HEK293T (cell line): ENCODE data around the gene SPSB1.
"Not testable (repeated sequence)": the region's sequence is repeated elsewhere in the genome, so short reads cannot be mapped to it uniquely, and the experiment has no call there.

ENCODE experiments used
- CTCF ChIA-PET: fragments of 350-600 bp; formaldehyde crosslinking; extraction: SDS; loops from one replicate; lab custom pipeline; 2021; ENCODE audit warnings: antibody characterized with exemption, inconsistent platforms; lab: Yijun Ruan, JAX
- POLR2A ChIA-PET: fragments of 350-600 bp; formaldehyde crosslinking; extraction: SDS; loops from one replicate; lab custom pipeline; 2020; ENCODE audit warnings: antibody characterized with exemption, inconsistent platforms; lab: Yijun Ruan, JAX
- DNase-seq: peaks from one replicate; pipeline ENCODE4 v3.0.0; 2012; ENCODE audit warnings: mixed read lengths; ENCODE audit errors: extremely low spot score
- ARNT ChIP-seq: fragments of 450-650 bp; IDR thresholded peaks from 2 replicates; pipeline ENCODE4 v1.6.1; 2017; ENCODE audit warnings: mild to moderate bottlenecking
- BHLHE40 ChIP-seq: fragments of 450-650 bp; IDR thresholded peaks from 2 replicates; pipeline ENCODE4 v1.6.1; 2016; ENCODE audit warnings: mild to moderate bottlenecking, moderate library complexity, borderline replicate concordance
- CTBP1 ChIP-seq: fragments of 450-650 bp; IDR thresholded peaks from 2 replicates; pipeline ENCODE4 v1.6.1; 2016; ENCODE audit warnings: borderline replicate concordance
- ELF4 ChIP-seq: fragments of 450-650 bp; IDR thresholded peaks from 2 replicates; pipeline ENCODE4 v1.6.1; 2017; ENCODE audit warnings: antibody characterized with exemption
- FOXA1 ChIP-seq: fragments of 450-650 bp; IDR thresholded peaks from 2 replicates; pipeline ENCODE4 v1.6.1; 2016; ENCODE audit warnings: mild to moderate bottlenecking
- FOXK2 ChIP-seq: fragments of 450-650 bp; IDR thresholded peaks from 2 replicates; pipeline ENCODE4 v1.6.1; 2016; ENCODE audit warnings: mild to moderate bottlenecking
- FOXM1 ChIP-seq: fragments of 450-650 bp; IDR thresholded peaks from 2 replicates; pipeline ENCODE4 v1.6.1; 2017; ENCODE audit warnings: mild to moderate bottlenecking, borderline replicate concordance
- HDGF ChIP-seq: fragments of 450-650 bp; IDR thresholded peaks from 2 replicates; pipeline ENCODE4 v1.6.1; 2017; ENCODE audit warnings: antibody characterized with exemption, borderline replicate concordance
- L3MBTL2 ChIP-seq: fragments of 450-650 bp; conservative IDR thresholded peaks from 2 replicates; pipeline ENCODE4 v1.6.1; 2016; ENCODE audit warnings: mild to moderate bottlenecking
- LEF1 ChIP-seq: fragments of 450-650 bp; IDR thresholded peaks from 2 replicates; pipeline ENCODE4 v1.6.1; 2017; ENCODE audit warnings: mild to moderate bottlenecking, borderline replicate concordance
- NFRKB ChIP-seq: fragments of 450-650 bp; IDR thresholded peaks from 2 replicates; pipeline ENCODE4 v1.6.1; 2016; ENCODE audit warnings: mild to moderate bottlenecking, moderate library complexity
- SP1 ChIP-seq: fragments of 450-650 bp; IDR thresholded peaks from 2 replicates; pipeline ENCODE4 v1.6.1; 2017
- SUZ12 ChIP-seq: fragments of 450-650 bp; IDR thresholded peaks from 2 replicates; pipeline ENCODE4 v1.6.1; 2016; ENCODE audit warnings: mild to moderate bottlenecking
- TARDBP ChIP-seq: fragments of 450-650 bp; IDR thresholded peaks from 2 replicates; pipeline ENCODE4 v1.6.1; 2016
- ZNF384 ChIP-seq: fragments of 450-650 bp; IDR thresholded peaks from 2 replicates; pipeline ENCODE4 v1.6.1; 2016
- TF ChIP-seq, protein P1 (sequence below): fragments of 450-650 bp; IDR thresholded peaks from 2 replicates; pipeline ENCODE4 v1.6.1; 2016

The SPSB1 gene

DNA sequence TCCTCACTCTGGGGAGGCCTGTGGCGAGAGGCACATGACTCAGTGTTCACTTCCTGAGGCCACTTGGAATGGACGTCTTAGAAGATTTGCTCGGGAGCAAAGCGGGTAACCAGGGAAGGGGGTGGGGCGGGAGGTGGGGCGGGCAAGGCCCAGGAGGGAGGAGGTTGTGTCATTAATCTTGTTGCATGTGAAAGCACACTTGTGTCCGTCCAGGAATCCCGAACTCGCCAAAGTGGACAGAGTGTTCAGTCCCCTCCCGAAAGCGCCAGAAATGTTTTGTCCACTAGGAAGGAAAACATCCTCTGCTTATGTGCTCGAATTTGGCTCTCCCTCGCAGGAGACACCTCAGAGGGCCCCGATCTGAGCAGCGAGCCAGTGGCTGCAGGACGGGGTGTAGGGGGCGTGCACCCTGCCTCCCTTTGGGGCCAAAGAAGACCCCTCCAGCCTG is 84.2 kb downstream of the SPSB1 start:
- ChIA-PET POLR2A (no interaction called here), CTCF (no interaction called here)
- TF ChIP-seq FOXA1 (no peak), LEF1 (no peak)
- DNase-seq, result no peak

DNA sequence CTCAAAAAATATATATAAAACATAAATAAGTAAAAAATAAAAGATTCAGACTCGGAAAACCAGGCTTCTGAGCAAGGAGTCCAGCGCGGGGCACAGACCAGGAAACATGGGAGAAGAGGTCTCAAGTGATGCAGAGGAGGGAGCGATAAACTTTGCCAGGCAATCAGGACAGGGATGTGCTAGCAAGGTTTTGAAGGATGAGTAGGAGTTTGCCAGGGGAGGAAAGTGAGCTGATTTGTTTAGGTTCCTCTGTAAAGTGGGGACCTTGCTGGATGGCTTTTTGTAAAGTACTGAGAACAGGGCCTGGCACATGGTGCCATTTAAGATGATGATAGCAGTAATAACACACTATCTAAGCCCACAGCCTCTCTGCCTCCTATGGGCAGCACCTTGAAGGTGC is 86.1 kb downstream of the SPSB1 start:
- no peak for DNase-seq
- ChIA-PET CTCF (interaction anchor here (1.6 kb wide), 1 partner anchor 10 kb away, joined by 5 read pairs; no protein-coding TSS in a partner anchor), POLR2A (no interaction called here)
- TF ChIP-seq LEF1 (no peak), ARNT (no peak), ZNF384 (no peak), NFRKB (no peak), FOXM1 (no peak), SUZ12 (no peak), TARDBP (no peak), FOXA1 (no peak), ELF4 (no peak), SP1 (no peak), BHLHE40 (no peak), L3MBTL2 (no peak), HDGF (no peak), CTBP1 (no peak), FOXK2 (no peak)
- TF ChIP-seq, protein P1, sequence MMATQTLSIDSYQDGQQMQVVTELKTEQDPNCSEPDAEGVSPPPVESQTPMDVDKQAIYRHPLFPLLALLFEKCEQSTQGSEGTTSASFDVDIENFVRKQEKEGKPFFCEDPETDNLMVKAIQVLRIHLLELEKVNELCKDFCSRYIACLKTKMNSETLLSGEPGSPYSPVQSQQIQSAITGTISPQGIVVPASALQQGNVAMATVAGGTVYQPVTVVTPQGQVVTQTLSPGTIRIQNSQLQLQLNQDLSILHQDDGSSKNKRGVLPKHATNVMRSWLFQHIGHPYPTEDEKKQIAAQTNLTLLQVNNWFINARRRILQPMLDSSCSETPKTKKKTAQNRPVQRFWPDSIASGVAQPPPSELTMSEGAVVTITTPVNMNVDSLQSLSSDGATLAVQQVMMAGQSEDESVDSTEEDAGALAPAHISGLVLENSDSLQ, result no peak

DNA sequence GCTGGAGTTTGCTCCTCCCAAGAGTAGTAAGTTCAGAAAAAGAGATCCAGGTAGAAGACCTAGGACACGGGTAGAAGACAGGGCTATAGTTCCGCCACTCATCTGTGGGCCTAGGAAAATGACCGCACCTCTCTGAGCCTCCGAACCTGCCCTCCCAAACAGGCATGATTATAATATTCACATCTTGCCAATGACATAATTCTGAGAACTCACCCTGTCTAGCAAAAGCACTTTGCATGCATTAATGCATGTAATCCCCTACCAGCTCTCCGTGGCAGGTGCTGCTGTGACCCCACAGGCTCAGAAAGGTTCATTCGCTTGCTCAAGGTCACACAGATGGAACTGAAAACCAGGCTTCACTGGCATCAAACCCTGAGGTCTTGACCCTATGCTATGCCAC is 88.0 kb downstream of the SPSB1 start:
- ChIA-PET CTCF (interaction anchor here (0.7 kb wide), 1 partner anchor 132 kb away, joined by 6 read pairs; no protein-coding TSS in a partner anchor), POLR2A (no interaction called here)
- TF ChIP-seq CTBP1, result no peak
- TF ChIP-seq ELF4, result no peak
- TF ChIP-seq FOXM1, result no peak
- no peak for TF ChIP-seq BHLHE40
- TF ChIP-seq SP1, result no peak
- TF ChIP-seq, protein P1, result no peak
- TF ChIP-seq SUZ12, result no peak
- no peak for TF ChIP-seq NFRKB
- no peak for TF ChIP-seq FOXK2
- TF ChIP-seq TARDBP, result no peak
- TF ChIP-seq LEF1, result no peak
- TF ChIP-seq L3MBTL2, result no peak
- DNase-seq, result no peak

DNA sequence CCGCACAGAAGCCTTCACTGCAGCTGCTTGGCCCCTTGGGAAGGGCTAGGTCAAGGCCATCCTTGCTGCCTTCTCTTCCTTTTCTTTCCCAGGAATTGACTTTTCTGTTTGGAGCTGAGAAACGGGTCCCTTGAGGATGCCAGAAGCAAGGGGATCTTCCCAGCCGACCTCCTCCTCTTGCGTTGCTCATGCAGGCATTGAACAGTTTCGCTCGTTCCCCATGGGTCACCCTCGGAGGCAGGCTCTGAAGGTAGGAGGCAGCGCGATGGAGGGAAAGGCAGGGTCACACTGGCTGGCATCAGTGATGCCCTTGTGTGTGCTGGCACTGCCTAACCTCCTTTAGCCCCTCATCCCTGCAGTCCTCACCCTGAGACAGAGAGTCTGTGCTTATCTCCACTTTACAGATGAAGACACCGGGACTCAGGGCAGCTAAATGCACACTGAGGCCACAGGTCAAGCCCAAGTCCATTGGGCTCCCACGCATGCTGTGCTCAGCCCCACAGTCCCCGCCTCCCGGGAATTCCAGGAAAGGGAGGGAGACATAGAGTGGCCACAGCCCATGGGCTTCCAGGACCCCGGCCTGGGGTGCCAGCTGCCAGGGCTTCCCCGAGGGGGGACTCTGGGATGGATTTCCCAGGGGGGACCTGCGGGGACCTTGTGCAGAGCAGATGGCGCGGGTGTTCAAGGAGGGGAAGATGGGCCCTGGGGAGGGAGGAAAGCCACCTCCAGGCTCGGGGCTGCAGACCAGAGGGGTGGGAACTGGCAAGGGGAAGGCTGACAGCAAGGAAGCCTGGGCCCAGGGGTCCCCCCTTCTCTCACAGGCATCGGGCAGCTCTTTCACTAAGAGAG is 90.2 kb downstream of the SPSB1 start:
- no peak for DNase-seq
- CTCF ChIA-PET, result no interaction called here
- POLR2A ChIA-PET, result no interaction called here
- TF ChIP-seq ARNT (no peak), HDGF (no peak), SUZ12 (no peak), ELF4 (no peak), FOXK2 (no peak), BHLHE40 (no peak), L3MBTL2 (no peak), TARDBP (no peak), LEF1 (no peak), FOXM1 (no peak), FOXA1 (no peak)
- TF ChIP-seq, protein P1, result no peak

DNA sequence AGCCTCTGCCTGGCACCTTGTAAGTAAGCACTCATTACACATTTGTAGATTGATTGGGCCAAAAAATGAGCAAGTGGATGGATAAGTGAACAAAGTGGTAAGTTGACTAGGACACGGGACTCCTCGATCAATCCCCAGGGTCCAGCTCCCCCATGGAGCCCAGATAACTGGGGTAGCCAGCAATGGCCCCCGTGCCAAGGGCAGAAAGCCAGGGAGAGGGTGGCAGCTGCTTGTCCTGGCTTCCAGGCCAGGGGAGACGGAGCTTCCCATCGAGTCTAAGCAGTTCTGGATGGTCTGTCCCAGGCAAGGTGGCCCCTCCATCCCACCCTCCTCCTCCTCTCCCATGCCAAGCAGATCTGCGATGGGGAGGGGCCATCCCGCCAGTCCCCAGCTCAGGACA is 91.4 kb downstream of the SPSB1 start:
- DNase-seq, result no peak
- TF ChIP-seq L3MBTL2 (no peak), HDGF (no peak), ZNF384 (no peak), ARNT (no peak), CTBP1 (no peak), NFRKB (no peak), FOXM1 (no peak), ELF4 (no peak), SP1 (no peak), LEF1 (no peak), SUZ12 (no peak), TARDBP (no peak), FOXK2 (no peak), FOXA1 (no peak), BHLHE40 (no peak)
- TF ChIP-seq, protein P1, result no peak
- ChIA-PET POLR2A (interaction anchor here (0.6 kb wide), 1 partner anchor 233 kb away, joined by 3 read pairs; no protein-coding TSS in a partner anchor), CTCF (no interaction called here)

DNA sequence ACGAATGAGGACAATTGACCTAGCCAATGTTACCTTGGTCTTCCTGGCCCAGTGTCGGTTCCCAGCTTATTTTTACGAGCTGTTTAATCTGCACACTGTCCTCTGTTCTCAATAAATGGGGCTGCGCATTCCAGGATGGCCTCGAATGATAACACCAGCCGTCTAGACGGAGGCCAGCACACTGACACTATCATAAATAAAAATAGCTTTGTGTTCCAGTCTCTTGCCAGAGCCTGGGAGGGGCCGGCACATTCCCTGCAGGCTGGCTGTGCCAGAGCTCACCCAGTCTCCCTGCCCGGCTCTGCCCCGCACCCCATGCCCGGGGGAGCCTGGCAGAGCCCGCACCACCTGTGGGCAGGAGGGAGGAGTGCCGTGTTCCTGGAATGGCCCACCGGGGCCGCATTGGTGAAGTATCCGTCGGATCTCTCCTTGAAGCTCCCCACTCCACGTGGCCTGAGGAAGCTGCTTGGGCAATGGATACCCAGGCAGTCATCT is 92.1 kb downstream of the SPSB1 start:
- POLR2A ChIA-PET, result interaction anchor here (0.6 kb wide), 1 partner anchor 232 kb away, joined by 3 read pairs; no protein-coding TSS in a partner anchor
- DNase-seq, result no peak

DNA sequence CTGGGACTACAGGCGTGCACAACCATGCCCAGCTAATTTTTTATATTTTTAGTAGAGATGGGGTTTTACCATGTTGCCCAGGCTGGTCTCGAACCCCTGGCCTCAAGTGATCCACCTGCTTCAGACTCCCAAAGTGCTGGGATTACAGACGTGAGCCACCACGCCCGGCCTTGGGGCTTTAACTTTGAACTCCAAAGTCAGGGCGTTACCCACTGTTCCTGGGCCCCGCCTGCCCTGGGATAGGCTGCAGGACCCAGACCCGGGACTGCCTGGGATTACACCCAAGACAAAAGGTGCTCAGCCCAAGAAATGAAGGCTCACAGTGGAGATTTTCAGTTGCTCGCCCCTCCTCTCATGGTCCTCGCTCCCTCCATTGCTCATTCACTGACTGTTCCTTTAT is 92.7 kb downstream of the SPSB1 start:
- CTCF ChIA-PET, DNase-seq: not testable (repeated sequence)
- POLR2A ChIA-PET, result interaction anchor here (0.6 kb wide), 1 partner anchor 12 kb away, joined by 4 read pairs; no protein-coding TSS in a partner anchor

More for the DNA sequence above, 92.1 kb downstream of the SPSB1 start:
- CTCF ChIA-PET, result interaction anchor here (0.6 kb wide), 1 partner anchor 105 kb away, joined by 3 read pairs; no protein-coding TSS in a partner anchor
- TF ChIP-seq ZNF384, result no peak
- no peak for TF ChIP-seq SP1
- TF ChIP-seq L3MBTL2, result no peak
- no peak for TF ChIP-seq HDGF
